ENCODE measurements around the gene GPR101.

- TF ChIP-seq CTCF (IDR thresholded peaks at IDR 0.05) = no peak
- no peak for TF ChIP-seq EP300 (IDR thresholded peaks at IDR 0.05)
- no peak for TF ChIP-seq POLR2A (IDR thresholded peaks at IDR 0.05)
Observed at GRCh38 chrX:137025930-137026329, 7.9 kb downstream of the GPR101 start.

Data from sigmoid colon (tissue), 4 donors.